Measurements from ENCODE around the gene RABGAP1L. TPM values are rescaled to one million over a fixed set of nuclear protein-coding genes. Genes with fewer than 3 reads are reported as not detected.

The RABGAP1L gene
- total and polyA plus RNA-seq, 10 of the 15 experiments (the other 5 are each of a cell fraction or from before 2014, with no cell fraction given) = 5.8 to 194 (median 113) TPM

DNA sequence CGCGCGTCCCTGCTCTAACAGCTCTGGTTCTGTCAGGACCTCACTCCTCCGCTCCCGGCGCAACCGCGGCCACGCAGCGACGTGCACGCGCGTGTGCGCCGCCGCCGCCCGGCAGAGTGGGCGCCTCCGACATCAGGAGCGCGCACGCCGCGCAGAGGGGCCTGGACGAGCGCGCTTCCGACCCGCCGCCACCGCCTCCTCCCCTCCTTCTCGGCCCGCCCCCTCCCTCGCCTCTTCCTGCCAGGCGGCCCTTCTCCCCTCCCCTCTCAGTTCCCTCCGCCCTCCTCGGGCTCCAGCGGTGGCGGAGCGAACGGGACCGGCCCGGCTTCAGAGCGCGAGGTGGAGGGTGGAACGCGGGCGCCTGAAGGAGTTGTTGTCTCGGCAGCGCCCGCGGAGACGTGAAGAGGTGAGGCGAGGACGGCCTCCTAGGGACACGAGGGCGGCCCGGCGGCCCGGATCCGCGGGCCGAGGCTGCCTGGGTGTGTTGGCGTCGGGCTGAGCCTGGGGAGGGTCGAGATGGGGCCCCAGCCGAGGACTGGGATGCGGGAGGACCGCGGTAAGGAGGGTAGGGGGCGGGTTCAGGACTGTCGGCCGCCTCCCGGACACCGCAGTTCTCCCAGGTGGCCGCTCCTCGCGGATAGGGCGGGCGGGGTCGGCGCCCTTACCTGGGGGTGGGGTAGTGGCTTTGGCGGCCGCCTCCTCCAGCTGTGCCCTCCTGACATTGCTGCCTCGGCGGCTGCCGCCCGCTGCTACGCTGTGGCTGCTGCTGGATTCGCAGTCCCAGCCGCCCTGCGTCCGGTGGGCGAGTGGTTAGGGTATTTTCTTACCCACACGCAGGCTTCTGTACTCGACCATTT lies at the start of gene RABGAP1L (continued):
- 0 out of 2 replicates have a peak, but pooled peaks have one; percentile 27 for TF ChIP-seq SIN3A (IDR thresholded peaks at IDR 0.05; ENCODE audit: low read depth, low read length)
- TF ChIP-seq BHLHE40 (IDR thresholded peaks at IDR 0.05; ENCODE audit: borderline replicate concordance in 1 of 2, low read depth in 2 of 2, low read length in 1 of 2) = peak; percentile 29 to 54; a peak in 3 of 4 replicates
- TF ChIP-seq GABPA (IDR thresholded peaks at IDR 0.05; ENCODE audit: low read depth) = no peak
- TF ChIP-seq POLR2AphosphoS2 (IDR thresholded peaks at IDR 0.05; ENCODE audit: low read depth, low read length) = no peak
- no peak for TF ChIP-seq MTA3 (IDR thresholded peaks at IDR 0.05; ENCODE audit: borderline replicate concordance, low read length)
- TF ChIP-seq SPI1 (IDR thresholded peaks at IDR 0.05; ENCODE audit: borderline replicate concordance, insufficient read depth, low read depth, low read length) = no peak
- TF ChIP-seq HDAC6 (IDR thresholded peaks at IDR 0.05; ENCODE audit: unreplicated experiment) = no peak
- no peak for TF ChIP-seq SREBF2 (IDR thresholded peaks at IDR 0.05; ENCODE audit: low read length)
- TF ChIP-seq RFX5 (IDR thresholded peaks at IDR 0.05; ENCODE audit: low read depth, low read length) = no peak
- peak; percentile 37; the same call in 1 of the 2 replicates for TF ChIP-seq PML (IDR thresholded peaks at IDR 0.05; ENCODE audit: low read length)
- TF ChIP-seq EZH2 (IDR thresholded peaks at IDR 0.05; ENCODE audit: borderline replicate concordance, control insufficient read depth, low read depth, low read length) = no peak
- no peak for TF ChIP-seq YBX1 (IDR thresholded peaks at IDR 0.05)
- no peak for TF ChIP-seq MTA2 (IDR thresholded peaks at IDR 0.05; ENCODE audit: low read depth)
- no peak for TF ChIP-seq STAT1 (conservative IDR thresholded peaks at IDR 0.05)
- no peak for TF ChIP-seq RAD51 (IDR thresholded peaks at IDR 0.05)
- TF ChIP-seq, protein P1, sequence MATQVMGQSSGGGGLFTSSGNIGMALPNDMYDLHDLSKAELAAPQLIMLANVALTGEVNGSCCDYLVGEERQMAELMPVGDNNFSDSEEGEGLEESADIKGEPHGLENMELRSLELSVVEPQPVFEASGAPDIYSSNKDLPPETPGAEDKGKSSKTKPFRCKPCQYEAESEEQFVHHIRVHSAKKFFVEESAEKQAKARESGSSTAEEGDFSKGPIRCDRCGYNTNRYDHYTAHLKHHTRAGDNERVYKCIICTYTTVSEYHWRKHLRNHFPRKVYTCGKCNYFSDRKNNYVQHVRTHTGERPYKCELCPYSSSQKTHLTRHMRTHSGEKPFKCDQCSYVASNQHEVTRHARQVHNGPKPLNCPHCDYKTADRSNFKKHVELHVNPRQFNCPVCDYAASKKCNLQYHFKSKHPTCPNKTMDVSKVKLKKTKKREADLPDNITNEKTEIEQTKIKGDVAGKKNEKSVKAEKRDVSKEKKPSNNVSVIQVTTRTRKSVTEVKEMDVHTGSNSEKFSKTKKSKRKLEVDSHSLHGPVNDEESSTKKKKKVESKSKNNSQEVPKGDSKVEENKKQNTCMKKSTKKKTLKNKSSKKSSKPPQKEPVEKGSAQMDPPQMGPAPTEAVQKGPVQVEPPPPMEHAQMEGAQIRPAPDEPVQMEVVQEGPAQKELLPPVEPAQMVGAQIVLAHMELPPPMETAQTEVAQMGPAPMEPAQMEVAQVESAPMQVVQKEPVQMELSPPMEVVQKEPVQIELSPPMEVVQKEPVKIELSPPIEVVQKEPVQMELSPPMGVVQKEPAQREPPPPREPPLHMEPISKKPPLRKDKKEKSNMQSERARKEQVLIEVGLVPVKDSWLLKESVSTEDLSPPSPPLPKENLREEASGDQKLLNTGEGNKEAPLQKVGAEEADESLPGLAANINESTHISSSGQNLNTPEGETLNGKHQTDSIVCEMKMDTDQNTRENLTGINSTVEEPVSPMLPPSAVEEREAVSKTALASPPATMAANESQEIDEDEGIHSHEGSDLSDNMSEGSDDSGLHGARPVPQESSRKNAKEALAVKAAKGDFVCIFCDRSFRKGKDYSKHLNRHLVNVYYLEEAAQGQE (IDR thresholded peaks at IDR 0.05; ENCODE audit: low read depth, low read length) = peak; percentile 5; the same call in 1 of the 2 replicates
- TF ChIP-seq SREBF1 (IDR thresholded peaks at IDR 0.05; ENCODE audit: low read length) = no peak
- no peak for TF ChIP-seq RB1 (IDR thresholded peaks at IDR 0.05; ENCODE audit: borderline replicate concordance)
- TF ChIP-seq, protein P2, sequence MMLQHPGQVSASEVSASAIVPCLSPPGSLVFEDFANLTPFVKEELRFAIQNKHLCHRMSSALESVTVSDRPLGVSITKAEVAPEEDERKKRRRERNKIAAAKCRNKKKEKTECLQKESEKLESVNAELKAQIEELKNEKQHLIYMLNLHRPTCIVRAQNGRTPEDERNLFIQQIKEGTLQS (IDR thresholded peaks at IDR 0.05; ENCODE audit: borderline replicate concordance, extremely low read depth, low read depth, low read length) = no peak
- no peak for TF ChIP-seq BRCA1 (IDR thresholded peaks at IDR 0.05; ENCODE audit: low read depth, low read length)
- no peak for TF ChIP-seq BMI1 (IDR thresholded peaks at IDR 0.05; ENCODE audit: borderline replicate concordance)
- TF ChIP-seq NR2C2 (IDR thresholded peaks at IDR 0.05; ENCODE audit: borderline replicate concordance, control insufficient read depth, insufficient read length, low read depth) = no peak
- TF ChIP-seq ETV6 (conservative IDR thresholded peaks at IDR 0.05 in 1 of 2, IDR thresholded peaks at IDR 0.05 in 1 of 2; ENCODE audit: borderline replicate concordance in 1 of 2, low read depth in 1 of 2) = no peak
- TF ChIP-seq, protein P3, sequence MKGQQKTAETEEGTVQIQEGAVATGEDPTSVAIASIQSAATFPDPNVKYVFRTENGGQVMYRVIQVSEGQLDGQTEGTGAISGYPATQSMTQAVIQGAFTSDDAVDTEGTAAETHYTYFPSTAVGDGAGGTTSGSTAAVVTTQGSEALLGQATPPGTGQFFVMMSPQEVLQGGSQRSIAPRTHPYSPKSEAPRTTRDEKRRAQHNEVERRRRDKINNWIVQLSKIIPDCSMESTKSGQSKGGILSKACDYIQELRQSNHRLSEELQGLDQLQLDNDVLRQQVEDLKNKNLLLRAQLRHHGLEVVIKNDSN (IDR thresholded peaks at IDR 0.05; ENCODE audit: borderline replicate concordance, extremely low read length, insufficient read depth, low read depth, low read length) = no peak
- TF ChIP-seq SUPT20H (IDR thresholded peaks at IDR 0.05; ENCODE audit: borderline replicate concordance, control insufficient read depth, low read depth, low read length) = no peak

Data from GM12878 (cell line).